Activated CD4-positive, alpha-beta T cell treated with anti-CD3 and anti-CD28 coated beads, Interleukin-2, amount 10 ng/mL, durations not matched to agents 7 days and 5 days (primary cell): ENCODE data around the gene JAKMIP1. TPM values are rescaled to one million over a fixed set of nuclear protein-coding genes. Genes with fewer than 3 reads are reported as not detected.

Experiments
- CTCF ChIA-PET: fragments of 350-600 bp; sonication (Branson Sonifier 250); formaldehyde crosslinking; loops from one replicate; lab custom pipeline; 2021; ENCODE audit warnings: antibody characterized with exemption; lab: Charles Lee
- POLR2A ChIA-PET: fragments of 350-600 bp; sonication (Branson Sonifier 250); formaldehyde crosslinking; loops from one replicate; lab custom pipeline; 2021; ENCODE audit warnings: antibody characterized with exemption; lab: Charles Lee
- DNase-seq: peaks from one replicate; pipeline ENCODE4 v3.0.0-alpha.2; 2020
- H3K27ac Mint-ChIP-seq: one replicate; pipeline ENCODE4 v1.8.0; 2021; ENCODE audit warnings: mild to moderate bottlenecking, moderate library complexity, mixed read lengths
- H3K27me3 Mint-ChIP-seq: one replicate; pipeline ENCODE4 v1.8.0; 2021; ENCODE audit warnings: mixed read lengths
- H3K36me3 Mint-ChIP-seq: one replicate; pipeline ENCODE4 v1.8.0; 2021; ENCODE audit warnings: low read depth, mixed read lengths
- H3K4me1 Mint-ChIP-seq: one replicate; pipeline ENCODE4 v1.8.0; 2021; ENCODE audit warnings: mixed read lengths
- H3K4me3 Mint-ChIP-seq: one replicate; pipeline ENCODE4 v1.8.0; 2021; ENCODE audit warnings: mild to moderate bottlenecking, moderate library complexity, mixed read lengths
- H3K9me3 Mint-ChIP-seq: one replicate; pipeline ENCODE4 v1.8.0; 2021; ENCODE audit warnings: mixed read lengths
- total RNA-seq, 2 experiments: library from RNA; stranded (reverse); gene quantifications; one replicate each; pipeline ENCODE4 v1.2.3, GENCODE V29; 2021

The JAKMIP1 gene
- total RNA-seq = 10 to 100 TPM in 1 of 2 experiments, 1 to 10 TPM in 1; 9.6 to 10.9 TPM

- Mint-ChIP-seq H3K9me3 (peaks cover 2% of the 10 kb centered on the region), H3K27me3 (peaks cover 30% of the 10 kb centered on the region), H3K4me3 (peak within 1 kb of the TSS; percentile 75), H3K36me3 (peaks cover 7% of the 10 kb centered on the region), H3K27ac (peak within 1 kb of the TSS; percentile 79), H3K4me1 (peaks cover 37% of the 10 kb centered on the region)
- POLR2A ChIA-PET = interaction anchor here (0.6 to 1.2 kb wide), 3 partner anchors 9 to 672 kb away, joined by 3 to 5 read pairs (median 4); no protein-coding TSS in a partner anchor
- DNase-seq = peak; percentile 85
- CTCF ChIA-PET = interaction anchor here (0.7 to 1.9 kb wide), 4 partner anchors 12 to 131 kb away, joined by 3 to 5 read pairs (median 3); no protein-coding TSS in a partner anchor
Measured at GRCh38 chr4:6200011-6200921, at the start of gene JAKMIP1. JAKMIP1 (minus strand) TSS chr4:6200549; CDS start chr4:6112850, 87,699 bp downstream.

GRCh38 chr4:6248394-6248793 lies 48.0 kb upstream of the JAKMIP1 start:
- Mint-ChIP-seq H3K4me1 (peaks cover 2% of the 10 kb centered on the region), H3K27ac (no peak overlapping the region), H3K4me3 (no peak overlapping the region), H3K36me3 (peaks cover 4% of the 10 kb centered on the region), H3K27me3 (peaks cover 33% of the 10 kb centered on the region), H3K9me3 (peaks cover 8% of the 10 kb centered on the region)
- CTCF ChIA-PET = no interaction called here
- no peak for DNase-seq
- POLR2A ChIA-PET = no interaction called here

GRCh38 chr4:6246170-6246634 lies 45.9 kb upstream of the JAKMIP1 start:
- H3K9me3 Mint-ChIP-seq = peaks cover 8% of the 10 kb centered on the region
- H3K4me3 Mint-ChIP-seq = no peak overlapping the region
- H3K36me3 Mint-ChIP-seq = peaks cover 4% of the 10 kb centered on the region
- ChIA-PET CTCF (interaction anchor here (1.4 kb wide), 1 partner anchor 85 kb away, joined by 4 read pairs; no protein-coding TSS in a partner anchor), POLR2A (no interaction called here)
- no peak for DNase-seq
- H3K4me1 Mint-ChIP-seq = peaks cover 2% of the 10 kb centered on the region
- H3K27me3 Mint-ChIP-seq = peaks cover 33% of the 10 kb centered on the region
- no peak overlapping the region for H3K27ac Mint-ChIP-seq

- Mint-ChIP-seq H3K9me3 (peaks cover 8% of the 10 kb centered on the region), H3K27me3 (peaks cover 30% of the 10 kb centered on the region), H3K27ac (no peak overlapping the region), H3K4me1 (no peaks in the 10 kb centered on the region), H3K4me3 (no peak overlapping the region), H3K36me3 (peaks cover 4% of the 10 kb centered on the region)
- POLR2A ChIA-PET = no interaction called here
- DNase-seq = no peak
- CTCF ChIA-PET = interaction anchor here (0.9 to 1.2 kb wide), 2 partner anchors 8 to 86 kb away, joined by 3 to 4 read pairs; no protein-coding TSS in a partner anchor
Measured at GRCh38 chr4:6245246-6246169, 45.2 kb upstream of the JAKMIP1 start.

- no peak overlapping the region for H3K4me3 Mint-ChIP-seq
- ChIA-PET CTCF (interaction anchor here (0.9 kb wide), 1 partner anchor 85 kb away, joined by 3 read pairs; no protein-coding TSS in a partner anchor), POLR2A (no interaction called here)
- H3K27ac Mint-ChIP-seq = no peak overlapping the region
- H3K27me3 Mint-ChIP-seq = peaks cover 17% of the 10 kb centered on the region
- H3K9me3 Mint-ChIP-seq = peaks cover 8% of the 10 kb centered on the region
- H3K4me1 Mint-ChIP-seq = no peaks in the 10 kb centered on the region
- DNase-seq = no peak
- peaks cover 4% of the 10 kb centered on the region for H3K36me3 Mint-ChIP-seq
Measured at GRCh38 chr4:6242271-6243029, 42.1 kb upstream of the JAKMIP1 start.

GRCh38 chr4:6241062-6241845 lies 40.9 kb upstream of the JAKMIP1 start:
- Mint-ChIP-seq H3K4me1 (no peaks in the 10 kb centered on the region), H3K9me3 (peaks cover 8% of the 10 kb centered on the region), H3K27me3 (peaks cover 14% of the 10 kb centered on the region), H3K27ac (no peak overlapping the region), H3K36me3 (peaks cover 4% of the 10 kb centered on the region), H3K4me3 (no peak overlapping the region)
- no peak for DNase-seq
- POLR2A ChIA-PET = no interaction called here
- CTCF ChIA-PET = interaction anchor here (0.7 to 1.2 kb wide), 2 partner anchors 10 to 178 kb away, joined by 3 to 5 read pairs; no protein-coding TSS in a partner anchor

GRCh38 chr4:6239968-6240367 lies 39.6 kb upstream of the JAKMIP1 start:
- Mint-ChIP-seq H3K4me3 (no peak overlapping the region), H3K27ac (no peak overlapping the region), H3K27me3 (peaks cover 11% of the 10 kb centered on the region), H3K9me3 (peaks cover 8% of the 10 kb centered on the region), H3K4me1 (no peaks in the 10 kb centered on the region), H3K36me3 (peaks cover 3% of the 10 kb centered on the region)
- no peak for DNase-seq
- POLR2A ChIA-PET = no interaction called here
- CTCF ChIA-PET = interaction anchor here (1.0 kb wide), 1 partner anchor 11 kb away, joined by 6 read pairs; no protein-coding TSS in a partner anchor

GRCh38 chr4:6239486-6239885 lies 39.1 kb upstream of the JAKMIP1 start:
- ChIA-PET POLR2A (no interaction called here), CTCF (interaction anchor here (1.0 kb wide), 1 partner anchor 11 kb away, joined by 6 read pairs; no protein-coding TSS in a partner anchor)
- H3K4me3 Mint-ChIP-seq = no peak overlapping the region
- DNase-seq = no peak
- H3K9me3 Mint-ChIP-seq = peaks cover 3% of the 10 kb centered on the region
- H3K27me3 Mint-ChIP-seq = peaks cover 6% of the 10 kb centered on the region
- no peaks in the 10 kb centered on the region for H3K36me3 Mint-ChIP-seq
- H3K4me1 Mint-ChIP-seq = no peaks in the 10 kb centered on the region
- no peak overlapping the region for H3K27ac Mint-ChIP-seq

- no peak overlapping the region for H3K4me3 Mint-ChIP-seq
- H3K9me3 Mint-ChIP-seq = no peaks in the 10 kb centered on the region
- no peak overlapping the region for H3K27ac Mint-ChIP-seq
- H3K36me3 Mint-ChIP-seq = no peaks in the 10 kb centered on the region
- no peak for DNase-seq
- POLR2A ChIA-PET = no interaction called here
- H3K4me1 Mint-ChIP-seq = no peaks in the 10 kb centered on the region
- H3K27me3 Mint-ChIP-seq = peaks cover 6% of the 10 kb centered on the region
- CTCF ChIA-PET = no interaction called here
Measured at GRCh38 chr4:6236816-6237390, 36.6 kb upstream of the JAKMIP1 start.

- peaks cover 6% of the 10 kb centered on the region for H3K27me3 Mint-ChIP-seq
- no peaks in the 10 kb centered on the region for H3K4me1 Mint-ChIP-seq
- no peak overlapping the region for H3K4me3 Mint-ChIP-seq
- no peak for DNase-seq
- H3K9me3 Mint-ChIP-seq = no peaks in the 10 kb centered on the region
- ChIA-PET CTCF (interaction anchor here (1.1 kb wide), 1 partner anchor 15 kb away, joined by 3 read pairs; no protein-coding TSS in a partner anchor), POLR2A (no interaction called here)
- H3K27ac Mint-ChIP-seq = no peak overlapping the region
- H3K36me3 Mint-ChIP-seq = no peaks in the 10 kb centered on the region
Measured at GRCh38 chr4:6235901-6236640, 35.7 kb upstream of the JAKMIP1 start.
